SIG-M5 treated with dmso at 0.1 percent for 504 hours (cell line): ENCODE results near the gene PEX14.

Experiments
- DNase-seq: peaks from one replicate; lab custom pipeline; 2025; ENCODE audit not compliant: unreplicated experiment; lab: John Stamatoyannopoulos, UW

The PEX14 gene

DNA sequence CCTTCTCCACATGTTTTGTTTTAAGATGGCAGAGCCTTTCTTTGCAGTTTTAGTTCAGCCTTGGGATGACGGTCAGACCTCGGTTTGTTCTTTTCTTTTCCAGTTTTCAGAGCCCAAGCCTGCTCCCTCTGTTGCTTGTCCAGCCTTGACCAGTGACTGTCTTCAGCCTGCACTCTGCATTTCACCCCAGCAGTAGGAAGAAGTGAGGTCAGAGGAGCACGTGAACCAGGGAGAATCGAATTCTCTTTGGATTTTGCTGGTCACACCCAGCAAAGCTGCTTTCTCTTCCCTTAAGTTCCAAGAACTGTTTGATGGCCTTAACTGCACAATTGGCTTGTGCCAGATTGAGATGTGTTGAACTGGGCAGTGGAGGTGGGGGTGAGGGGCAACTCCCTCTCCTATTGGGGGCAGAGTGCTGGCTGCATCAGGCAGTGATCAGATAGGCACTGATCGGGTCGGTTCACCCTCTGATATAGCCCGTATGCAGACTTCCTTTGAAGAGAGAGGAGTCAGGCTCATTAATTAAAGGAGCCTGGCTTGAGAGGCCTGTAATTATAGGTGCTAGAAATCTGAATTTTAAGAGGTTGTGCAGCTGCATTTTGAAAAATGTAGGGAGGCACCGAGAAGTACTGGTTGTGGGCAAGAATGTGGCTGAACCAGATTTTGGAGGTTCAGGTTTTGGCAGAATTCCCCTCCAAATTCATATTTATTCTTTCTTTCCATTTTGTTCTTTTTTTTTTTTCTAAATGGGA, 42.4 kb downstream of the PEX14 start:
- no peak for DNase-seq

DNA sequence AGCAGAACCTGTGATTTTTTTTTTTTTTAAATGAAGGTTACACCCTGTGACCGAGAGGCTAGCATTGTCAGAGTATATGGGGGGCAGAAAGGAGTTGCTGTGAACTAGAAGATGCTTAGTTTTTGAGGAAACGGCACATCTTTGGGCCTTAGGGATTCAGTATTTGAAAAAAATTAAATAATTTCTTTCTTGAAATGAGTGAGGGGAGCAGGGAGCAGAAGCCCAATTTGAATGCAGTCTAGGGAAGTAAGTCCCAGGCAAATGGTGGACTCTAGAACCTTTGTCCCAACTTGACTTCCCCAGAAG, 42.9 kb downstream of the PEX14 start:
- DNase-seq = no peak

DNA sequence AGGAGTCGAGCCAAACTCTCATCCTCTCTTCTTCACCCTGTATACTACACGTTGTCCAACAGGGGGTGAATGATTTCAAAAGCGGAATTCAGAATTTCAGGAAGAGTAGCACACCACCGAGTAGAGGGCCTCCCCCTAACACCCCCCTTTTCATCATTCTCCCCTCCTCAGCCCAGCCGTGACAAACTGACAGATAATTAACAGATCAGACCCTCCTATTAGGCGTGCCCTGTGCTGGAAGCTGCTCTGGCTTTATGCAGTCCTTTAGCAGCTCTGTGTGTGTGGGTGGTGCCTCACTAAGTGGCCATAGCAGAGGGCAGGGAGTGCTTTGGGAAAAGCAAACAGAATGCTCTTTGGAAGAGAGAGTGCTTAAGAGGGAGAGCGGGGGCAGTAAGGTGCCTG, 44.3 kb downstream of the PEX14 start:
- DNase-seq = no peak

DNA sequence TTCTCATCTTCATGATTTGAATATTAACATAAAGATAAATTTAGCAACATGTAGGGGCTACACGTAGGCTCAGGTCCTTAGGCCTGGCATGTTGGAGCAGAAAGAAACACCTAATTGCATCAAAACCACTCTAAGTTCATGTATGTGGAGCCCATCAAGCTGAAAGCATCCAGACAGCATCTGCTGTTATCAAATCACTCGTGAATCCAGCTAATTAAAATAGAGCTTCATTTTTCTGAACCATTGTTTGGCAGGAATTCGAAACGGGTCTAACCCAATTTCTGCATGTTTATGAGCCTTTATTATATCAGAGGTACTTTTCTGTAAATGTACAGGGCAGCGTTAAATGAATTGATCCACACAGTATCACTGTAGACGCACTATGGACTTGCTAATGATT, 45.7 kb downstream of the PEX14 start:
- no peak for DNase-seq

DNA sequence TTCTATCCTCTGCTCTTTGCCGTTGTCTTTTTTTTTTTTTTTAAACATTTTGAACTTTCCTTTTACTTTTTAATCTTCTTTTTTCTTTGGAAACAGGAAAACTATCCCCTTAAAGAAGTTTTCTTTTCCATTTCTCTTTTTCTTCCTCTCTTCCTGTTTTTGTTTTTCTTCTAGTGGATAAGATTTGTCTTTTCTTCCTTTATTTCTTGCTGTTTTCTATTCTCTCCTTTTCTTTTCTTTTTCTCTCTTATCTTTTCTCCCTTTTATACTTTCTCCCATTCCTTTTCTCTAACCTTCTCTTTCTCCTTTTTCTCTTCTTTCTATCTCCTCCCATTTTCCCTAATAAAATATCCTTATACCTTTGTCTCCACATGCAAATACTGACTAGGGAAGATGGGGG, 46.2 kb downstream of the PEX14 start:
- DNase-seq = no peak

DNA sequence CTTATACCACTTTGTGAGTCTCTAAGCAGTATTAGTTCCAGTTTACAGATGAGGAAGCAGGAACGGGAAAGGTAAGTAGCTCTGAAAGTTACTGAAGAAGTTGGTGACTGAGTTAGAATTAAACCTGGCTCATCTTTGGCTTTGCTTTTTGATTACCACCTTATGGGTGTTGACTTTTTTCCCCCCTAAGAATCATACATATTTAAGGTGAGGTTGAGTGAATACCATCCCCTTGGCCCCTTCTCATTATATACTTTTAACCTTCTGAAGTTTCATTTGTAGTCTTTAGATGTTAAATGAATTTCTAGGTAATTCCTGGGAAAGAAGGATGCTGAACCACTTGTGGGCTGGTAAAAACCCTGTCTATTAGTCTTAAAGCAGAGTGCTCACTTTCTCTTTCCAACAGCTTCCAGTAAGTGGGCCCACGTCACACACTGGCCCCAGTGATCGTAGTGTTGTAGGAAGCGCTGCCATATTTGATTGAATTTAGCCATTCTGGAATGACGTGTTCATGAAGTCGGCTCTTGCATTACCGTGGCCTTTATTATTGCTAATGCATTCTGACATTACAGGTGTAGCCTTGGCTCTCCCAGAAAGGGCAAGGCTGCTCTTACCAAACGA, 46.9 kb downstream of the PEX14 start:
- DNase-seq = no peak

- no peak for DNase-seq
Observed at GRCh38 chr1:10522322-10522860, 47.6 kb downstream of the PEX14 start.

DNA sequence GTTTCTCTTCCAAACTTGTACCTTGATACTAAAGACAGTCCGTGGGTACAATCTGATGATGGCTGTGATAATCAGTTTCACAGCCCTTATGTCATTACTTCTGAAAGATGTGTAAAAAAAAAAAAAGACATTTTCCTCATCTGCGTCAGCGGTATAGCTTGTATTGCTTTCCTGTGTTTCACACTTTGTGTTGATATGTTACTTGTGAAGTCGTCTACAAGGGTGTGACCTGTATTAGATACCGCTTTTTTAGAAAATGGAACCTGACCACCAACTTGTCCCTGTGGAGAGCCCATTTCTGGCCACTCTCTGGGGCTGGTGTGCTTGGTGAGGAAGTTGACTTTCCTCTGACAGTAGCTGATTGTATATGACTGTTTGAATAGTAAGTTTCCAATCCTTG, 50.5 kb downstream of the PEX14 start:
- DNase-seq = no peak

DNA sequence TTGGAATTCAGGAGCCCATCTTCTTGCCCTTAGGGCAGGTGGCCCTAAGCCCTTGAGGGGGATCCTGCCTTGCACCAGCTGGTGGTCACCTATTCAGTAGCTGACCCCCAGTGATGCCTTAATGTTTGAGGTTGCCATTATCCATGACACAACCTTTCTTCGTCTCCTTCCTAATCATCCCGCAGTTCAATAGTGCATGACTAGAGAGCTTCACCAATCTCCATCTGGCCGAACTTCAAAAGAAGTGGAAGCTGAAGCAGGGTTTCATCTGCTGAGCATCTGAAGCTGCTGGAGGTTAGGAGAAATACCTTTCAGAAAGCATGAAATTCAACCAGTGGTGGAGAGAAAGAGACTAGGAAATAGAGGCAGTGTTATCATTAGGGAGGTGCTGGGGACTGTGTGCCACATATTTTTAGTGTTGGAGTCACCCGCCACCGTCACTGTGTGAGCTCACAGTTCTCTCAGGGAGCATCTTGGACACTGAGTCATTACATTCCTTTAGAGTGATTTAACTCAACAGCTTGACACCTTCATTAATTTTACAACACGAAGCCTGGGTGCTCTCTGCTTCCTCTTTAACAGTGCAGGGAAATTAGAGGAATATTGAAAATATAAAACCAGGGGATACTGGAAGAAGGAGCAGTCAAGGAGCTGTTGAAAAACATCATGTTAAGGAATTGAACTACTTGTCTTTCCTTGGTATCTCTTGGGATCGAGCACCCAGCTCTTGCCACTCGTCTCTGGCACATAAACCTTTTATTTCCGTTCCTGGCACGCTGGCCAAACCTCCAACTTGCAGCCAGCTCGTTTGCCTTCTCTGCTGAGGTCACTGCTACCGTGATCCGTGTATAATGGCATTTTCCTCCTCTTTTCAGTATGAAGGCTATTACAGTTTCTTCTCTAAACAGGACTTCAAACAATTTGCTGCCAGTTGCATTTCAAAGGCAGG, 53.6 kb downstream of the PEX14 start:
- DNase-seq = no peak

DNA sequence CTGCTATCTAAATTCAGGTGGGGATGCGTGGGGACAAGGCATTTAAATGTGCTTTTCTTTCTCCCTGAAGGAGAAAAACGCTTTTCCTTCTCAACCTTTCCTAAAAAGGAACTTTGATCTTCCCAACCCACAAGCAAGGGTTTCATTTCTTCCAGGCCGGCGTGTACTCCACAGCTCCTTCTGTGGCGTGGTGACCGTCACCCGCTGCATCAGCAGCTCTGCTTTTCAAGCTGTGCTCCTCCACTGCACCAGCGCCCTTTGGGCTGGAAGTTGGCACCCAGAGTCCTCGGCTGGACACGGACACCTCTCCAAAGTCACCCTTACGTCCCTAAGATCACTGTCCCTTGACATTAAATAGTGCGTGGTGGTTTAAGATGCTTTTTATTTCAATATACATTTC, 54.3 kb downstream of the PEX14 start:
- DNase-seq = no peak

DNA sequence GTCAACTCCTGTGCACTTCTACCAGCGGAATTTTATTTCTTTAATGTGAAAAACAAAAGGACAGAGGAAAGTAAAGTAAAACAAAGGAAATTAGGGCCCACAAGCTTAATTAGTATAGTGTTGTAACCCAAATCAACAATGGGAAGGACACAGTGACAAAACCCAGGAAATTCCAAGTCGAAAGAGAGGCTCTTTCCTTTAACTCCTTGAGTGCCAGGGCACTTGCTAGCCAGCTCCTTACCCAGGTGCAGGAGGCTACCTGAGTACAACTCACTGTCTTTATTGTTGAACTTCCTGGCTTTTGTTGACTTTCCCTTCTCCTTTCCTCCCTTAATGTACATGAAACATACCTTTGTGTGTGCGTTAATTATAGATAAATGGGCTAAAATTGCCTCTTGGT, 55.0 kb downstream of the PEX14 start:
- no peak for DNase-seq

DNA sequence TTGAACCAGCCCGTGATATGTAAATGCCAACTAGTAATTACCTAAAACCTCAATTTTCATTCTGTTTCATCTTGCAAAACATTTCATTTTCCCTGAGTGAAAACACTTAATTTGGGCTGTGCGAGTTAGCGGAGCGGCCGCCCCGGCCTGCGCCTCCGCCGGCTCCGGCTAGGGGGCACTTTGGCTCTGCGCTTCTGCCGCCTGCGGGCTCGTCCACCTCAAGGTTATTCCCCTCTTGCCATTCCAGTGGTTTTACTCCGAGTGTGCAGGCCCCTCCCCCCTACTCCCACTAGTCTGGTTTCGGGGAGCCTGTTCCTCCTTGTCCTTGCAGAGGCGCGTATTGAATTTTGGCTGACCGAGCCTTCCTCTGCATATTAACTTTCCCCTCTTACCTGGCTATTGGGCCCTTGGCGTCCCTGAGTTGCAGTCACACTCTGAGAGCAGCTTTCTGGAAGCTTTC, 55.6 kb downstream of the PEX14 start:
- DNase-seq = no peak

DNA sequence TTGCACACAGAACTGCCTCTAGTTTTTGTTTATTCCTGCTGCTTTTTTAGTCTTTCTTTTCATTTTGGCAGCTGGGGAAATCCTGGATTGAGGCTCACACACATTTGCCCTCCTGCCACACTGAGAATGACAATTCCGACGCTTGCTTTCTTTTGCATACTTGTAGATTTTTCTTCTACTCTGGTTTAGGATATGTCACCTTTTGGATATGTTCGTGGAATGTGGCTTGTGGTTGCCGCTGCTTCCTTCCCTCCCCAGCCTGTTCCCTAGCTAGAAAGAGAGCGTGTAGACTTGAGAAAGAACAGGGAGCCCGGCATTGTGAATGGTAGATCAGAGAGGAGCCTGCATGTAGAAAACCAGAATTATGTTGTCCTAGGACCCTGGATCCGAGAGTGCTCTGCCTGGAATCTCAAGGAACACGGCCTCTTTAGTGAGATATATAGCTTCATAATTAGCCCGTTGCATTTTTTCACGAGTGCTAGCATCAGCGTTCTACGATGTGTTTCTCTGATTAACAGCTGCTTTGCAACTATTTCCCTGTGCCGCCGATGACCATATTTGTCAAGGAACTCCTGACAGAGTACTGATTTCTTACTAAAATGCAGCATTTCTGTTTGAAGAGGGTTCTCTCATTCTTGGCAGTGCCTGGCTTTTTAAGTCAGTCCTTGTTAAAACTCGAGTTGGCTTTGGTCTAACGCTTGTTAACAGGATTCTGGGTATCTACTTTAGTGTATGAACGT, 56.2 kb downstream of the PEX14 start:
- DNase-seq = no peak

DNA sequence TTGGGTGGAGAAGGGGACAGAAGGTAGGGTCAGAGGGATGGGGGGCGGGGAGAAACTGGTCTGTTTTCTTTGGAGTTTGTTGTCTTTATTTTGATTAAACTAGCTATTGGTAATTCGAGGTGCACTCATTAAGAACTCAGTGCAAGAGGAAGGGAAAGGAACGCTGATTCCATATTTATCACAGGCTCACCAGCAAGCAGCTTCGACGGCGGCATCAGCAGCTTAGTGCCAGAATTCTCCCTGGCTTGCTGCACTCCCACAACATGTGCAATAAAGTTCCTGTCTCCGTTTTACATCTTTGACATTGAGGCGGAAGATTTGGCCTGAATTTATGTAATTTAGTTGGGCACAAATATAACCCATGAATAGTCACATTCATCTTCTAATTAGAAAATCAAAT, 57.6 kb downstream of the PEX14 start:
- DNase-seq = no peak

- no peak for DNase-seq
Observed at GRCh38 chr1:10534519-10534918, 59.8 kb downstream of the PEX14 start.

GRCh38 chr1:10536133-10536770, 61.5 kb downstream of the PEX14 start:
- DNase-seq = no peak

DNA sequence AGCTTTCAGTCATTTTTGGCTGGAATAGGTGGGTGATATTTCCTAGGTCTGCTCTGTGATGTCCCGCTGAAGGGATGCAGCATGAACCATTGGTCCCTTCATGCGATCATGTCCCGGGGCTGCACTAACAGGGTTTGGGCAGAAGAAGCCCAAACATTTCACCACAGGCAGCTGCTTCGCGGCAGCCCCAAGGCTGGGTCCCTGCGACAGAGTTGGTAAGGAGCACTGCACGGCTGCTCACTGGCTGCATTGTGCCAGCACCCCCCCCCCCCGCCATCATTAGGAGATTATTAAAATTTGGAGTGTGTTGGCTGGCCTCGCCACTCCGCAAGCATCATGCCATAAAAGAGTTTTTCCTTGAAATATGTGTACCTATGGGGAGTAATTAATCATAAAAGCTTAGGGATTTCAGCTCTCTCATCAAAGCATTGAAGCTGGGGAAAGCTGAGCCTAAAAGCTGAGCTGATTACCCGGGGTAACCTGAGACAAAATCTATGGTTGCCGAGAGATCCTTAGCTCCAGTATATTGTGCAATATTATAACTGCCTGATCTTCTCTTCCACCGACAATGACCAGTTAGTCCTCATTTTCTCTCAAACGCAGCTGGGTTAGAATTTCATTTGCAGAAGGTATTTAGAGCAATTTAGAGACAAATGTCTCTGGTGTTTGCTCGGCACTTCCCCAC, 62.5 kb downstream of the PEX14 start:
- no peak for DNase-seq

DNA sequence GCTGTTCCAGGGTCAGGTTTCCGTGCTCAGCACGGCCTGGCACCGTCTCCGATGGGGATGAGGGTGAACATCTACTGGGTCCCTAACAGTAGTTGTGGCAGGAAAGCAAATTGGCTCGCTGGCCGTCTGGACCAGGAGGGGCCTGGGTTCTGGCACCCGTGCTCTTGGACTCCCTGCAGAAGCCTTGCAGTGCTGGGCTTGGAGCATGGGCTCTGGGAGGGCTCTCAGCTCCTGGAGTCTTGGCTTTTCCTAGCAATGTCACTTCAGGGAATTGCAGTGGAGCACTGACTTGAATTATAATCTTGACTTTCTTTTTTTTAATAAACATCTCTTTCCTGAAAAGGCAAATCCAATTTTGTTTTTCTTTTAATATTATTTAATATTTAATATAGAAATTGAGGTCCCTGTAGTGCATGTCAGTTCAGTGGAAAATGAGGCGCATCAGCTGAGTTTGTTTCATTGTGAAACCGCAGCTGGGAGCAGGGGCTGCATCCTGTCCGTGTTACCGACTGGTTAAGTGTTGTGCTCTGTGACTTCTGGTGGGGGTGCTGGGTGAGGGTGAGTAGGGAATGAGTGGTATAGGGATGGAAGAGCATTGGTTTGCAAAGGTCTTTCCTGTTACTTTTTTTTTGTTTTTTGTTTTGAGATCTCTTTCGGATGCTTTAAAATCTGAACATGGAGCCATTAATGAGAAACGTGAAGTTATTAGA, 64.1 kb downstream of the PEX14 start:
- DNase-seq = no peak

- DNase-seq = no peak
Observed at GRCh38 chr1:10539411-10540043, 64.8 kb downstream of the PEX14 start.
